Smooth muscle cell (in vitro differentiated cells): Measurements from ENCODE around the gene ODF2. TPM values are rescaled to one million over a fixed set of nuclear protein-coding genes. Genes with fewer than 3 reads are reported as not detected.

ENCODE experiments used
- DNase-seq: peaks from one replicate; lab custom pipeline; 2025; ENCODE audit not compliant: unreplicated experiment; lab: John Stamatoyannopoulos, UW
- H2AFZ ChIP-seq: fragments of 200-600 bp; sonication (generic); 2 replicates; pipeline ENCODE4 v1.6.0; 2016; ENCODE audit warnings: antibody characterized with exemption, low read depth, mild to moderate bottlenecking
- H3F3A ChIP-seq: fragments of 200-600 bp; sonication (generic); 2 replicates; pipeline ENCODE4 v1.6.0; 2017; ENCODE audit warnings: antibody characterized with exemption, low read depth
- H3K27ac ChIP-seq: fragments of 200-600 bp; sonication (generic); 2 replicates; pipeline ENCODE4 v1.5.1; 2016; ENCODE audit warnings: low read depth, mild to moderate bottlenecking
- H3K27me3 ChIP-seq: fragments of 200-600 bp; sonication (generic); 2 replicates; pipeline ENCODE4 v1.6.1; 2016; ENCODE audit warnings: low read depth, mild to moderate bottlenecking
- H3K36me3 ChIP-seq: fragments of 200-600 bp; sonication (generic); 2 replicates; pipeline ENCODE4 v1.5.1; 2016; ENCODE audit warnings: low read depth
- H3K4me1 ChIP-seq: fragments of 200-600 bp; sonication (generic); 2 replicates; pipeline ENCODE4 v1.5.1; 2016; ENCODE audit warnings: low read depth
- H3K4me2 ChIP-seq: fragments of 200-600 bp; sonication (generic); 2 replicates; pipeline ENCODE4 v1.6.0; 2016; ENCODE audit warnings: mild to moderate bottlenecking
- H3K4me3 ChIP-seq: fragments of 200-600 bp; sonication (generic); 2 replicates; pipeline ENCODE4 v1.5.1; 2016; ENCODE audit warnings: mild to moderate bottlenecking
- H3K79me2 ChIP-seq: fragments of 200-600 bp; sonication (generic); 2 replicates; pipeline ENCODE4 v1.6.0; 2016; ENCODE audit warnings: low read depth, mild to moderate bottlenecking
- H3K9ac ChIP-seq: fragments of 200-600 bp; sonication (generic); 2 replicates; pipeline ENCODE4 v1.6.0; 2016; ENCODE audit warnings: low read depth
- H3K9me3 ChIP-seq: fragments of 200-600 bp; sonication (generic); replicated peaks from 2 replicates; pipeline ENCODE4 v1.5.1; 2016; ENCODE audit warnings: low read depth
- H4K20me1 ChIP-seq: fragments of 200-600 bp; sonication (generic); 2 replicates; pipeline ENCODE4 v1.6.0; 2016; ENCODE audit warnings: low read depth
- CTCF ChIP-seq: fragments of 200-600 bp; sonication (generic); IDR thresholded peaks from 2 replicates; pipeline ENCODE4 v1.5.1; 2017; ENCODE audit warnings: borderline replicate concordance, mild to moderate bottlenecking, antibody characterized with exemption; ENCODE audit not compliant: insufficient read depth, poor library complexity, severe bottlenecking
- WGBS: methylation state at CpG from one replicate; pipeline ENCODE4 v1.1.7; 2016; ENCODE audit warnings: low lambda C conversion rate; 5-methylcytosine and 5-hydroxymethylcytosine counted together
- polyA plus RNA-seq: library from polyadenylated mRNA; unstranded; fragments of >200 nt; fragmentation: Nextera tagmentation; extraction: Ambion mirVana; gene quantifications from 2 replicates; pipeline ENCODE4 v1.2.1, GENCODE V29; 2016
- total RNA-seq: library from RNA; depleted of rRNA; stranded (reverse); fragments of >200 nt; gene quantifications from 2 replicates; pipeline ENCODE4 v1.2.3, GENCODE V29; 2014

The ODF2 gene
- total and polyA plus RNA-seq, 2 experiments from 2014 or later: 17.7 to 33.2 TPM

DNA sequence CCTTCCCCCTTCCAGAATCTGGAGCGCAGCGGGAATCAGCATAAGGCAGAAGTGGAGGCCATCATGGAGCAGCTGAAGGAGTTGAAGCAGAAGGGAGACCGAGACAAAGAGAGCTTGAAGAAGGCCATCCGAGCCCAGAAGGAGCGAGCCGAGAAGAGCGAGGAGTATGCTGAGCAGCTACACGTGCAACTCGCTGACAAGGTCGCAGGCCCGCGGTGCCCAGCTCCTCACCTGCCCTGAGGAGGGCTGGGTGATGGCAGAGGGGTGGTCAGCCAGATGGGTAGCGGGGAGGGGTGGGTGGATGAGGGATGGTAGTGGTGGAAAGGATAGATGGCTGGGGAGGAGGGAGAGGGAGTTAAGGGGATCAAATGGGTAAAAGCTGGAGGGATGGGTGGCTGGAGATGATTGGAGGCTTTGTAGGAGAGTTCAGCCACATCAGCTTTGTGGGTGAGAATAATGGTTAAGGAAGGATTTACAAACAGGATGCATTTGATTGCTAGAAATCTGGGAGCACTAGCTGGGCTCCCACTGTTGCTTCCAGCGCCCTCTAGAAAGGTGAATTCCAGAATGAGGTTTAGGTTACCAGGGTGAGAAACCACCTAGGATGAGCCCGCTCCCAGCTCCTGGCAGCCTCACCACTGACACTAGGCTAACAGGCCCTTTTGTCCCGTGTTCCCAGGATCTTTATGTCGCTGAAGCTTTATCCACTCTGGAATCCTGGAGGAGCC, 29.0 kb downstream of the ODF2 start:
- Histone ChIP-seq H2AFZ (no peak overlapping the region), H3K27me3 (no peaks in the 10 kb centered on the region), H3K4me2 (no peak overlapping the region), H3K4me3 (no peak overlapping the region), H3F3A (no peaks in the 10 kb centered on the region), H3K4me1 (no peaks in the 10 kb centered on the region), H3K36me3 (peaks cover 6% of the 10 kb centered on the region), H3K27ac (no peak overlapping the region), H3K9ac (no peak overlapping the region), H3K79me2 (no peaks in the 10 kb centered on the region), H3K9me3 (no peaks in the 10 kb centered on the region), H4K20me1 (no peaks in the 10 kb centered on the region)
- TF ChIP-seq CTCF: no peak
- 93% methylated on average over 16 of the region's 17 CpGs for WGBS
- DNase-seq: no peak

- no peak overlapping the region for H3K27ac ChIP-seq
- H3K9me3 ChIP-seq: no peaks in the 10 kb centered on the region
- no peak overlapping the region for H3K4me2 ChIP-seq
- no peaks in the 10 kb centered on the region for H4K20me1 ChIP-seq
- no peaks in the 10 kb centered on the region for H3K4me1 ChIP-seq
- no peaks in the 10 kb centered on the region for H3K27me3 ChIP-seq
- no peak overlapping the region for H3K4me3 ChIP-seq
- peaks cover 6% of the 10 kb centered on the region for H3K36me3 ChIP-seq
- no peak overlapping the region for H3K9ac ChIP-seq
- no peak for TF ChIP-seq CTCF
- WGBS: 88% methylated on average over 7 of the region's 7 CpGs
- no peaks in the 10 kb centered on the region for H3F3A ChIP-seq
- no peak overlapping the region for H2AFZ ChIP-seq
- H3K79me2 ChIP-seq: no peaks in the 10 kb centered on the region
- no peak for DNase-seq
These were observed 29.6 kb downstream of the ODF2 start for GRCh38 chr9:128485414-128485855.

DNA sequence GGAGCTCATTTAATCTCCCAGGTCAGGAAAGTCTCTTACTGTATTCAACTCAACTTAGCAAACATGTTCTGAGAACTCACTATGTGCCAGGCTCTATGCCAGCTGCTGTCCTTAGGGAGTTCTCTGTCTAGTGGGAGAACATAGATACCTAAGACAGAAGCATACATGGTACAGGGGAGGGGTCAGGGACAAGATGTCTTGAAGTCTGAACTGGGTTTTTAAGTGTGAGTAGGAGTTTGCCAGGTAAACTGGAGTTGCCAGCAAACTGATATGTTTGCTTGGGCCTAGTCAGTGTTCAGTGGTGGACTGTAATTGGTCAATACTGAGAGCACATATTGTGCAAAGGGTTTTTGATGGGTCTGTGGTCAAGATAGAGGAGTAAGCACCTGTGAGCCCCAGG, 30.4 kb downstream of the ODF2 start:
- no peak for DNase-seq
- H3F3A ChIP-seq: no peaks in the 10 kb centered on the region
- no peak overlapping the region for H3K27ac ChIP-seq
- no peak overlapping the region for H3K4me2 ChIP-seq
- no peaks in the 10 kb centered on the region for H3K9me3 ChIP-seq
- TF ChIP-seq CTCF: no peak
- peaks cover 6% of the 10 kb centered on the region for H3K36me3 ChIP-seq
- H3K4me3 ChIP-seq: no peak overlapping the region
- no peaks in the 10 kb centered on the region for H3K79me2 ChIP-seq
- H4K20me1 ChIP-seq: no peaks in the 10 kb centered on the region
- H3K27me3 ChIP-seq: no peaks in the 10 kb centered on the region
- H2AFZ ChIP-seq: no peak overlapping the region
- H3K9ac ChIP-seq: no peak overlapping the region
- H3K4me1 ChIP-seq: no peaks in the 10 kb centered on the region

DNA sequence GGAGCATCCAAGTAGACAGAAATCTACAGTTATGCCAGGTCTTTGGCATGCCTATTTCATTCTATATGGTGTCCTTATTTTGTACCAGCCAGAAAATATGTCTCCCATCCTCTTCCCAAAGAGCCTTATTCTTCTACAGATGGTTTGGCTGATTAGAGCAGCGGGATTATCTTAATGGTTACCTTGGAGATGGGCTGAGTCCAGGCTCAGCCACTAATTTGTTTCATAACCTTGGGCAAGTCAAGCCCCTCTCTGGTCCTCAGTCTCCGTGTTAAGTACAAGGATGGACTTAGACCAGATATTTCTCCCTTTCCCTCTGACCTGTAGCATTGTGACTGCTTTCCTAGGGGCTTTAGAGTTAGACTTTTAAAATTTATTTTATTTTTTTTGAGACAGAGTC, 37.6 kb downstream of the ODF2 start:
- Histone ChIP-seq H3K4me1 (no peaks in the 10 kb centered on the region), H3K9ac (no peak overlapping the region), H3K36me3 (peaks cover 4% of the 10 kb centered on the region), H3K4me3 (no peak overlapping the region), H3K27me3 (no peaks in the 10 kb centered on the region), H3K4me2 (no peak overlapping the region), H3F3A (no peaks in the 10 kb centered on the region), H4K20me1 (no peaks in the 10 kb centered on the region), H2AFZ (no peak overlapping the region), H3K27ac (no peak overlapping the region), H3K79me2 (no peaks in the 10 kb centered on the region), H3K9me3 (no peaks in the 10 kb centered on the region)
- WGBS: 100% methylated on average over 2 of the region's 2 CpGs
- DNase-seq: no peak
- no peak for TF ChIP-seq CTCF
